ENCODE results near the gene SMARCD2.
"Not testable (repeated sequence)": the region's sequence is repeated elsewhere in the genome, so short reads cannot be mapped to it uniquely, and the experiment has no call there.

SMARCD2 gene

DNA sequence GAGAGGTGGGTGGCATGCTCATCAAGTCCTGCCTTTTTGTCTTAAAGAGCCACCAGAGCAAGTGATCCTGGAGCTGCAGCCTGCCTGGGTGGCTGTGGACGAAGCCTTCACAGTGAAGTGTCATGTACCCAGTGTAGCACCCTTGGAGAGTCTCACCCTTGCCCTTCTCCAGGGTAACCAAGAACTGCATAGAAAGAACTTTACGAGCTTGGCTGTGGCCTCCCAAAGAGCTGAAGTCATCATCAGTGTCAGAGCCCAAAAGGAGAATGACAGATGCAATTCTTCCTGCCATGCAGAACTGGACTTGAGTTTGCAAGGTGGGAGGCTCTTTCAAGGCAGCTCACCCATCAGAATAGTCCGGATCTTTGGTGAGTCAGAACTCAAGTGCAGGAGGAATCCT, 16.8 kb upstream of the SMARCD2 start:
- Histone ChIP-seq H3K4me2 (ENCODE audit: low read depth, low read length, poor library complexity, severe bottlenecking) (no peak overlapping the region), H3K9me3 (ENCODE audit: insufficient read depth, low read depth, low read length) (no peaks in the 10 kb centered on the region), H3K36me3 (ENCODE audit: insufficient read depth, low read length) (no peaks in the 10 kb centered on the region), H3K9me2 (replicated peaks; ENCODE audit: low read depth, low read length) (no peaks in the 10 kb centered on the region), H3F3A (ENCODE audit: low read depth) (no peaks in the 10 kb centered on the region), H3K9ac (ENCODE audit: low read depth, low read length, poor library complexity, severe bottlenecking) (no peak overlapping the region), H3K79me2 (ENCODE audit: insufficient read depth, low read length) (no peaks in the 10 kb centered on the region), H3K4me1 (ENCODE audit: insufficient read depth, low read length, poor library complexity, severe bottlenecking) (no peaks in the 10 kb centered on the region), H4K20me1 (ENCODE audit: insufficient read depth, low read length, poor library complexity, severe bottlenecking) (no peaks in the 10 kb centered on the region), H3K4me3 (ENCODE audit: low read length, poor library complexity, severe bottlenecking) (no peak overlapping the region), H2AFZ (ENCODE audit: low read length) (no peak overlapping the region), H3K27me3 (ENCODE audit: insufficient read depth, low read length, poor library complexity, severe bottlenecking) (no peaks in the 10 kb centered on the region)
- no peak for TF ChIP-seq EZH2phosphoT487 (IDR thresholded peaks at IDR 0.05; ENCODE audit: borderline replicate concordance)
- TF ChIP-seq, protein P1, sequence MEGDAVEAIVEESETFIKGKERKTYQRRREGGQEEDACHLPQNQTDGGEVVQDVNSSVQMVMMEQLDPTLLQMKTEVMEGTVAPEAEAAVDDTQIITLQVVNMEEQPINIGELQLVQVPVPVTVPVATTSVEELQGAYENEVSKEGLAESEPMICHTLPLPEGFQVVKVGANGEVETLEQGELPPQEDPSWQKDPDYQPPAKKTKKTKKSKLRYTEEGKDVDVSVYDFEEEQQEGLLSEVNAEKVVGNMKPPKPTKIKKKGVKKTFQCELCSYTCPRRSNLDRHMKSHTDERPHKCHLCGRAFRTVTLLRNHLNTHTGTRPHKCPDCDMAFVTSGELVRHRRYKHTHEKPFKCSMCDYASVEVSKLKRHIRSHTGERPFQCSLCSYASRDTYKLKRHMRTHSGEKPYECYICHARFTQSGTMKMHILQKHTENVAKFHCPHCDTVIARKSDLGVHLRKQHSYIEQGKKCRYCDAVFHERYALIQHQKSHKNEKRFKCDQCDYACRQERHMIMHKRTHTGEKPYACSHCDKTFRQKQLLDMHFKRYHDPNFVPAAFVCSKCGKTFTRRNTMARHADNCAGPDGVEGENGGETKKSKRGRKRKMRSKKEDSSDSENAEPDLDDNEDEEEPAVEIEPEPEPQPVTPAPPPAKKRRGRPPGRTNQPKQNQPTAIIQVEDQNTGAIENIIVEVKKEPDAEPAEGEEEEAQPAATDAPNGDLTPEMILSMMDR (conservative IDR thresholded peaks at IDR 0.05; ENCODE audit: low read length): no peak

DNA sequence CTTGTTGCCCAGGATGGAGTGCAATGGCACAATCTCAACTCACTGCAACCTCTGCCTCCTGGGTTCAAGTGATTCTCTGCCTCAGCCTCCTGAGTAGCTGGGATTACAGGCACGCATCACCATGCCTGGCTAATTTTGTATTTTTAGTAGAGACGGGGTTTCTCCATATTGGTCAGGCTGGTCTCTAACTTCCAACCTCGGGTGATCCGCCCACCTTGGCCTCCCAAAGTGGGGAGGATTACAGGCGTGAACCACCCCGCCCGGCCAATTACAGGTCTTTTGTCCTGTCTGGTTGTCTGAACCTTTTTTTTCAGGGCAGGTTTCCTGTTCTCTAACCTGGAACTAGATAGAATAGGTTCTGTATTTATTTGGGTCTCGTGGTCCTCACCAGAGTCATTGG, 13.9 kb upstream of the SMARCD2 start:
- H3K4me1 ChIP-seq (ENCODE audit: insufficient read depth, low read length, poor library complexity, severe bottlenecking); H3K36me3 ChIP-seq (ENCODE audit: insufficient read depth, low read length); H3F3A ChIP-seq (ENCODE audit: low read depth); H3K27me3 ChIP-seq (ENCODE audit: insufficient read depth, low read length, poor library complexity, severe bottlenecking); H3K9me3 ChIP-seq (ENCODE audit: insufficient read depth, low read depth, low read length); H3K9ac ChIP-seq (ENCODE audit: low read depth, low read length, poor library complexity, severe bottlenecking); H3K9me2 ChIP-seq (replicated peaks; ENCODE audit: low read depth, low read length); H3K4me3 ChIP-seq (ENCODE audit: low read length, poor library complexity, severe bottlenecking); H2AFZ ChIP-seq (ENCODE audit: low read length); H4K20me1 ChIP-seq (ENCODE audit: insufficient read depth, low read length, poor library complexity, severe bottlenecking); H3K79me2 ChIP-seq (ENCODE audit: insufficient read depth, low read length); H3K4me2 ChIP-seq (ENCODE audit: low read depth, low read length, poor library complexity, severe bottlenecking): not testable (repeated sequence)

DNA sequence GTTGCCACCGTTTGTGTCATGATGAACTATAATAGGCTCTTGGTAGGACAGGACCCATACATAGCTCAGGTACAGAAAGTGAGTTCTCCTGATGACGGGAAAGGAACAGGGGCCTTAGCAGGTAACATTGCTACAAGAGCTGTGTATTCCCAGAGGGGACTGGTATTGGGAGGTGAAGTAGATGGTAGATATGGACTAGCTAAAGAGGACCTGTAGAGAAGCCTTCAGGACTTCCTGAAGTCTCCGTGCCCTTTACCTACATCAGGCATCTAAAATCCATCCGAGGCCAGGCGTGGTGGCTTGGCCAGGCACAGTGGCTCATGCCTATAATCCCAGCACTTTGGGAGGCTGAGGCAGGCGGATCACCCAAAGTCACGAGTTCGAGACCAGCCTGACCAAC, 12.7 kb upstream of the SMARCD2 start:
- Histone ChIP-seq H2AFZ (ENCODE audit: low read length) (no peak overlapping the region), H3K36me3 (ENCODE audit: insufficient read depth, low read length) (no peaks in the 10 kb centered on the region), H3K9me3 (ENCODE audit: insufficient read depth, low read depth, low read length) (no peaks in the 10 kb centered on the region), H3K4me3 (ENCODE audit: low read length, poor library complexity, severe bottlenecking) (no peak overlapping the region), H3K4me1 (ENCODE audit: insufficient read depth, low read length, poor library complexity, severe bottlenecking) (no peaks in the 10 kb centered on the region), H3K4me2 (ENCODE audit: low read depth, low read length, poor library complexity, severe bottlenecking) (no peak overlapping the region), H3K9ac (ENCODE audit: low read depth, low read length, poor library complexity, severe bottlenecking) (no peak overlapping the region), H4K20me1 (ENCODE audit: insufficient read depth, low read length, poor library complexity, severe bottlenecking) (no peaks in the 10 kb centered on the region), H3K9me2 (replicated peaks; ENCODE audit: low read depth, low read length) (no peaks in the 10 kb centered on the region), H3F3A (ENCODE audit: low read depth) (no peaks in the 10 kb centered on the region), H3K27me3 (ENCODE audit: insufficient read depth, low read length, poor library complexity, severe bottlenecking) (no peaks in the 10 kb centered on the region), H3K79me2 (ENCODE audit: insufficient read depth, low read length) (no peaks in the 10 kb centered on the region)
- no peak for TF ChIP-seq EZH2phosphoT487 (IDR thresholded peaks at IDR 0.05; ENCODE audit: borderline replicate concordance)
- TF ChIP-seq, protein P1 (conservative IDR thresholded peaks at IDR 0.05; ENCODE audit: low read length): no peak

DNA sequence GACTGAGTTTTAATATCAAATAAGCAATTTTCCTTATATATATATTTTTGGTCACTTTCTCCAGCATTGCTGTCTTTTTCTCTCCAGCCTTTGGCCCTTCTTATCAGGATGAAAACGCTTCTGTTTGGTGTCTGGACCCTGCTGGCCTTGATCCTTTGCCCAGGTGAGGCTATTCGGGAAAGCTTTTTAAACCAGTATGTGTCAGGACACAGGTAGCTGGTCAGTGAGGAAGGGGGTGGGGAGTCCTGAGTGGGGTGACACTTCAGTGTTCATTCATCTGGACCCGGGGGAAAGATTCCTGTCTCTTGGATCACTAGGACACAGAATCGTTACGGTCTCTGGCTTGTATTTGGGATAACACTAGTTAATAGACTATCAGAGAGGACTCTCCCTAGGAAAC, 12.2 kb upstream of the SMARCD2 start:
- H3K4me1 ChIP-seq (ENCODE audit: insufficient read depth, low read length, poor library complexity, severe bottlenecking): no peaks in the 10 kb centered on the region
- TF ChIP-seq EZH2phosphoT487 (IDR thresholded peaks at IDR 0.05; ENCODE audit: borderline replicate concordance): no peak
- TF ChIP-seq, protein P1 (conservative IDR thresholded peaks at IDR 0.05; ENCODE audit: low read length): no peak
- H3K79me2 ChIP-seq (ENCODE audit: insufficient read depth, low read length): no peaks in the 10 kb centered on the region

More for the DNA sequence above, 12.2 kb upstream of the SMARCD2 start:
- no peaks in the 10 kb centered on the region for H3F3A ChIP-seq (ENCODE audit: low read depth)
- H3K27me3 ChIP-seq (ENCODE audit: insufficient read depth, low read length, poor library complexity, severe bottlenecking): no peaks in the 10 kb centered on the region
- H4K20me1 ChIP-seq (ENCODE audit: insufficient read depth, low read length, poor library complexity, severe bottlenecking): no peaks in the 10 kb centered on the region
- no peak overlapping the region for H3K4me3 ChIP-seq (ENCODE audit: low read length, poor library complexity, severe bottlenecking)
- H3K9ac ChIP-seq (ENCODE audit: low read depth, low read length, poor library complexity, severe bottlenecking): no peak overlapping the region
- H2AFZ ChIP-seq (ENCODE audit: low read length): no peak overlapping the region
- no peaks in the 10 kb centered on the region for H3K9me3 ChIP-seq (ENCODE audit: insufficient read depth, low read depth, low read length)
- no peak overlapping the region for H3K4me2 ChIP-seq (ENCODE audit: low read depth, low read length, poor library complexity, severe bottlenecking)
- H3K9me2 ChIP-seq (replicated peaks; ENCODE audit: low read depth, low read length): no peaks in the 10 kb centered on the region
- H3K36me3 ChIP-seq (ENCODE audit: insufficient read depth, low read length): no peaks in the 10 kb centered on the region

Data from Loucy (cell line).